Measurements from ENCODE around the gene XYLT1. TPM values are rescaled to one million over a fixed set of nuclear protein-coding genes. Genes with fewer than 3 reads are reported as not detected.

The XYLT1 gene
- total RNA-seq, 3 donors from 2014 or later, result 1.9 to 3.1 (median 2.3) TPM

- Mint-ChIP-seq H3K9me3 (no peaks in the 10 kb centered on the region), H3K4me3 (no peak overlapping the region), H3K36me3 (ENCODE audit: insufficient read depth) (peaks cover 58% of the 10 kb centered on the region), H3K27me3 (ENCODE audit: low read depth) (no peaks in the 10 kb centered on the region), H3K4me1 (ENCODE audit: low read depth) (peaks cover 20% of the 10 kb centered on the region)
- ATAC-seq (no peak), DNase-seq (no peak)
Observed at GRCh38 chr16:17131351-17131750, 339.4 kb downstream of the XYLT1 start.

GRCh38 chr16:17130733-17131132, 340.0 kb downstream of the XYLT1 start:
- Mint-ChIP-seq H3K9me3 (no peaks in the 10 kb centered on the region), H3K4me1 (ENCODE audit: low read depth) (peaks cover 20% of the 10 kb centered on the region), H3K27me3 (ENCODE audit: low read depth) (no peaks in the 10 kb centered on the region), H3K4me3 (no peak overlapping the region), H3K36me3 (ENCODE audit: insufficient read depth) (peaks cover 64% of the 10 kb centered on the region)
- DNase-seq, result no peak
- ATAC-seq, result no peak

GRCh38 chr16:17129971-17130370, 340.8 kb downstream of the XYLT1 start:
- ATAC-seq (no peak), DNase-seq (no peak)
- Mint-ChIP-seq H3K4me1 (ENCODE audit: low read depth) (peaks cover 20% of the 10 kb centered on the region), H3K9me3 (no peaks in the 10 kb centered on the region), H3K4me3 (no peak overlapping the region), H3K36me3 (ENCODE audit: insufficient read depth) (peaks cover 72% of the 10 kb centered on the region), H3K27me3 (ENCODE audit: low read depth) (no peaks in the 10 kb centered on the region)

- no peak overlapping the region for H3K4me3 Mint-ChIP-seq
- H3K4me1 Mint-ChIP-seq (ENCODE audit: low read depth), result peaks cover 11% of the 10 kb centered on the region
- no peaks in the 10 kb centered on the region for H3K27me3 Mint-ChIP-seq (ENCODE audit: low read depth)
- DNase-seq, result no peak
- peaks cover 1% of the 10 kb centered on the region for H3K9me3 Mint-ChIP-seq
- H3K36me3 Mint-ChIP-seq (ENCODE audit: insufficient read depth), result peaks cover 78% of the 10 kb centered on the region
- ATAC-seq, result no peak
Observed at GRCh38 chr16:17128791-17129190, 342.0 kb downstream of the XYLT1 start.

GRCh38 chr16:17126156-17126555, 344.6 kb downstream of the XYLT1 start:
- H3K4me3 Mint-ChIP-seq, result no peak overlapping the region
- peaks cover 6% of the 10 kb centered on the region for H3K4me1 Mint-ChIP-seq (ENCODE audit: low read depth)
- H3K9me3 Mint-ChIP-seq, result peaks cover 4% of the 10 kb centered on the region
- no peaks in the 10 kb centered on the region for H3K27me3 Mint-ChIP-seq (ENCODE audit: low read depth)
- peaks cover 73% of the 10 kb centered on the region for H3K36me3 Mint-ChIP-seq (ENCODE audit: insufficient read depth)
- DNase-seq (no peak), ATAC-seq (no peak)

GRCh38 chr16:17125671-17126070, 345.1 kb downstream of the XYLT1 start:
- no peak overlapping the region for H3K4me3 Mint-ChIP-seq
- H3K9me3 Mint-ChIP-seq, result peaks cover 4% of the 10 kb centered on the region
- ATAC-seq (no peak), DNase-seq (no peak)
- H3K4me1 Mint-ChIP-seq (ENCODE audit: low read depth), result peaks cover 1% of the 10 kb centered on the region
- peaks cover 70% of the 10 kb centered on the region for H3K36me3 Mint-ChIP-seq (ENCODE audit: insufficient read depth)
- no peaks in the 10 kb centered on the region for H3K27me3 Mint-ChIP-seq (ENCODE audit: low read depth)

GRCh38 chr16:17117906-17118577, 352.7 kb downstream of the XYLT1 start:
- ATAC-seq, result no peak
- H3K4me1 Mint-ChIP-seq (ENCODE audit: low read depth), result no peaks in the 10 kb centered on the region
- H3K36me3 Mint-ChIP-seq (ENCODE audit: insufficient read depth), result peaks cover 31% of the 10 kb centered on the region

GRCh38 chr16:17116595-17117322, 354.0 kb downstream of the XYLT1 start:
- Mint-ChIP-seq H3K4me3 (no peak overlapping the region), H3K27me3 (ENCODE audit: low read depth) (no peaks in the 10 kb centered on the region), H3K36me3 (ENCODE audit: insufficient read depth) (peaks cover 26% of the 10 kb centered on the region), H3K4me1 (ENCODE audit: low read depth) (no peaks in the 10 kb centered on the region), H3K9me3 (no peaks in the 10 kb centered on the region)
- no peak for DNase-seq
- no peak for ATAC-seq

More at GRCh38 chr16:17117906-17118577, 352.7 kb downstream of the XYLT1 start:
- Mint-ChIP-seq H3K27me3 (ENCODE audit: low read depth) (no peaks in the 10 kb centered on the region), H3K4me3 (no peak overlapping the region), H3K9me3 (no peaks in the 10 kb centered on the region)
- no peak for DNase-seq

- ATAC-seq (no peak), DNase-seq (no peak)
- H3K36me3 Mint-ChIP-seq (ENCODE audit: insufficient read depth), result peaks cover 22% of the 10 kb centered on the region
- peaks cover 14% of the 10 kb centered on the region for H3K4me1 Mint-ChIP-seq (ENCODE audit: low read depth)
- no peaks in the 10 kb centered on the region for H3K9me3 Mint-ChIP-seq
- no peaks in the 10 kb centered on the region for H3K27me3 Mint-ChIP-seq (ENCODE audit: low read depth)
- no peak overlapping the region for H3K4me3 Mint-ChIP-seq
Observed at GRCh38 chr16:17109413-17109812, 361.3 kb downstream of the XYLT1 start.

- Mint-ChIP-seq H3K9me3 (no peaks in the 10 kb centered on the region), H3K27me3 (ENCODE audit: low read depth) (no peaks in the 10 kb centered on the region), H3K4me3 (no peak overlapping the region), H3K36me3 (ENCODE audit: insufficient read depth) (peaks cover 21% of the 10 kb centered on the region), H3K4me1 (ENCODE audit: low read depth) (peaks cover 14% of the 10 kb centered on the region)
- DNase-seq (no peak), ATAC-seq (no peak)
Observed at GRCh38 chr16:17108596-17108995, 362.2 kb downstream of the XYLT1 start.

GRCh38 chr16:17107450-17107849, 363.3 kb downstream of the XYLT1 start:
- no peak overlapping the region for H3K4me3 Mint-ChIP-seq
- H3K27me3 Mint-ChIP-seq (ENCODE audit: low read depth), result no peaks in the 10 kb centered on the region
- no peak for ATAC-seq
- peaks cover 14% of the 10 kb centered on the region for H3K4me1 Mint-ChIP-seq (ENCODE audit: low read depth)
- H3K36me3 Mint-ChIP-seq (ENCODE audit: insufficient read depth), result peaks cover 21% of the 10 kb centered on the region
- H3K9me3 Mint-ChIP-seq, result no peaks in the 10 kb centered on the region
- DNase-seq, result no peak

- H3K9me3 Mint-ChIP-seq, result peaks cover 4% of the 10 kb centered on the region
- peaks cover 19% of the 10 kb centered on the region for H3K36me3 Mint-ChIP-seq (ENCODE audit: insufficient read depth)
- ATAC-seq (no peak), DNase-seq (no peak)
- no peak overlapping the region for H3K4me3 Mint-ChIP-seq
- no peaks in the 10 kb centered on the region for H3K27me3 Mint-ChIP-seq (ENCODE audit: low read depth)
- peaks cover 14% of the 10 kb centered on the region for H3K4me1 Mint-ChIP-seq (ENCODE audit: low read depth)
Observed at GRCh38 chr16:17106243-17106791, 364.4 kb downstream of the XYLT1 start.

- Mint-ChIP-seq H3K4me1 (ENCODE audit: low read depth) (peaks cover 14% of the 10 kb centered on the region), H3K36me3 (ENCODE audit: insufficient read depth) (peaks cover 11% of the 10 kb centered on the region), H3K27me3 (ENCODE audit: low read depth) (no peaks in the 10 kb centered on the region), H3K9me3 (peaks cover 4% of the 10 kb centered on the region), H3K4me3 (no peak overlapping the region)
- DNase-seq (no peak), ATAC-seq (no peak)
Observed at GRCh38 chr16:17105239-17105797, 365.4 kb downstream of the XYLT1 start.

GRCh38 chr16:17104654-17105053, 366.1 kb downstream of the XYLT1 start:
- ATAC-seq (no peak), DNase-seq (no peak)
- peaks cover 7% of the 10 kb centered on the region for H3K36me3 Mint-ChIP-seq (ENCODE audit: insufficient read depth)
- H3K4me3 Mint-ChIP-seq, result no peak overlapping the region
- H3K9me3 Mint-ChIP-seq, result peaks cover 4% of the 10 kb centered on the region
- H3K27me3 Mint-ChIP-seq (ENCODE audit: low read depth), result no peaks in the 10 kb centered on the region
- H3K4me1 Mint-ChIP-seq (ENCODE audit: low read depth), result peaks cover 14% of the 10 kb centered on the region

Measured in activated T-cell treated with anti-CD3 and anti-CD28 coated beads, Interleukin-2, amount 50 U/mL, for 4 hours (primary cell).